ENCODE data around the gene ENPP3.

GRCh38 chr6:131613296-131613925 is 23.7 kb upstream of the ENPP3 start:
- no peak for TF ChIP-seq CTCF (IDR thresholded peaks at IDR 0.05)
- TF ChIP-seq POLR2A (IDR thresholded peaks at IDR 0.05) = no peak
- no peak for TF ChIP-seq POLR2AphosphoS5 (IDR thresholded peaks at IDR 0.05)
